22Rv1 (cell line): ENCODE data around the gene MSL3B.

Experiments
- ZFX ChIP-seq: fragments of 450-650 bp; IDR thresholded peaks from 2 replicates; pipeline ENCODE4 v1.6.1; 2017; ENCODE audit warnings: antibody characterized with exemption, borderline replicate concordance
- TF ChIP-seq, protein P1 (sequence below): fragments of 450-650 bp; IDR thresholded peaks from 2 replicates; pipeline ENCODE4 v1.5.1; 2017; ENCODE audit warnings: mild to moderate bottlenecking

DNA sequence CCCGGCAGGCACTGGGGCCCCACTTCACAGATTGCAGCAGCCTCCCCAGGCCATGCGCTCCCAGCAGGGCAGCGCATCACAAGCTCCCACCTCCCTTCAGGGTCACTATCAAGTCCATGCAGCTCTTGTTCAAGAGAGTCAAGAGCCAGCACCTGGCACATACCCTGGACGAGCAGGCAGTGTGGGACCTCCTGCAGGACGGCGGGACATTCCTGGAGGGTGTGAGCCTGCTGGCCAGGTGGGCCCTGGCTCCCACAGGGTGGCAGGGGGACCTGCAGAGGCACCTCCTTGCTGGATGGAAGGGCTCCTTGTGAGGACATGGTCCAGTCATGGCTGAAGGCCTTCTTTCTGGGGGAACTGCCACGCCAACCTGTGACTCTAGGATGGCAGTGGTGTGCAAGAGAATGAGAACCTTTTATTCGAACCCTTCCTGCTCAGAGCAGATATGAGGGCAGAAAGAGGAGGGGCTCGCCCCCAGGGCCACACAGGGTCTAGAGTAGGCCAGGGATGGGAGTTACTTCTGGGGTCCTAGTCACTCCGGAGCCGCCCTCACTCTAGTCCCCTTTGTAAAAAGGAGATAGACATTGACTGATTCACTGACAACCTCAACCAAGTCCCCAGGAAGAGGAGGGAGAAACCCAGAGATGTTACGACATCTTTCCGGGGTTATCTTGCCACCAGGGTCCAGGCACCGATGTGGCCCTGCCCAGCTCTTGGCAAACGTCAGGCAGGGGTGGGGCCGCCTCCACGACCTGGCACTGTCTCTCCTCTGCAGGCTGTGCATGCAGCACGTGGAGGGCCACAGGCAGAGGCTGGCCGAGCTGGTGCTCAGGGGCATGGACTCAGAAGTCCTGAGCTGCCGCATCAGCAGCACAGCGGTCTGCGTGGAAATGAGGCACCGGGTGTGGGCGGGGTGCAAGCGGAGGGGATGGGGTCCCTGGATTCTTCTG lies 45.1 kb downstream of the MSL3B start:
- TF ChIP-seq, protein P1, sequence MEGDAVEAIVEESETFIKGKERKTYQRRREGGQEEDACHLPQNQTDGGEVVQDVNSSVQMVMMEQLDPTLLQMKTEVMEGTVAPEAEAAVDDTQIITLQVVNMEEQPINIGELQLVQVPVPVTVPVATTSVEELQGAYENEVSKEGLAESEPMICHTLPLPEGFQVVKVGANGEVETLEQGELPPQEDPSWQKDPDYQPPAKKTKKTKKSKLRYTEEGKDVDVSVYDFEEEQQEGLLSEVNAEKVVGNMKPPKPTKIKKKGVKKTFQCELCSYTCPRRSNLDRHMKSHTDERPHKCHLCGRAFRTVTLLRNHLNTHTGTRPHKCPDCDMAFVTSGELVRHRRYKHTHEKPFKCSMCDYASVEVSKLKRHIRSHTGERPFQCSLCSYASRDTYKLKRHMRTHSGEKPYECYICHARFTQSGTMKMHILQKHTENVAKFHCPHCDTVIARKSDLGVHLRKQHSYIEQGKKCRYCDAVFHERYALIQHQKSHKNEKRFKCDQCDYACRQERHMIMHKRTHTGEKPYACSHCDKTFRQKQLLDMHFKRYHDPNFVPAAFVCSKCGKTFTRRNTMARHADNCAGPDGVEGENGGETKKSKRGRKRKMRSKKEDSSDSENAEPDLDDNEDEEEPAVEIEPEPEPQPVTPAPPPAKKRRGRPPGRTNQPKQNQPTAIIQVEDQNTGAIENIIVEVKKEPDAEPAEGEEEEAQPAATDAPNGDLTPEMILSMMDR: no peak
- TF ChIP-seq ZFX: no peak
